Measurements from ENCODE around the gene SPATA33.
"Not testable (repeated sequence)": the region's sequence is repeated elsewhere in the genome, so short reads cannot be mapped to it uniquely, and the experiment has no call there.

The SPATA33 gene

DNA sequence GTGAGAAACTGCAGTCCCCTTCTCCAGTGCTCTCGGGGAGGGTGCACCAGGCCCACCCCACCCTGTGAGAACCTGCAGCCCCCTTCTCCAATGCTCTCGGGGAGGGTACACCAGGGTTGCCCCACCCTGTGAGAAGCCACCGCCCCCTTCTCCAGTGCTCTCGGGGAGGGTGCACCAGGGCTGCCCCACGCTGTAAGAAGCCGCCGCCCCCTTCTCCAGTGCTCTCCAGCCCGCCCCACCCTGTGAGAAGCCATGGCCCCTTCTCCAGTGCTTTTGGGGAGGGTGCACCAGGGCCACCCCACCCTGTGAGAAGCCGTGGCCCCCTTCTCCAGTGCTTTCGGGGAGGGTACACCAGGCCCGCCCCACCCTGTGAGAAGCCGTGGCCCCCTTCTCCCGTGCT lies 12.1 kb downstream of the SPATA33 start:
- no peaks in the 10 kb centered on the region for H3K9me3 ChIP-seq (ENCODE audit: control insufficient read depth in 1 of 2, low read length in 2 of 2)

DNA sequence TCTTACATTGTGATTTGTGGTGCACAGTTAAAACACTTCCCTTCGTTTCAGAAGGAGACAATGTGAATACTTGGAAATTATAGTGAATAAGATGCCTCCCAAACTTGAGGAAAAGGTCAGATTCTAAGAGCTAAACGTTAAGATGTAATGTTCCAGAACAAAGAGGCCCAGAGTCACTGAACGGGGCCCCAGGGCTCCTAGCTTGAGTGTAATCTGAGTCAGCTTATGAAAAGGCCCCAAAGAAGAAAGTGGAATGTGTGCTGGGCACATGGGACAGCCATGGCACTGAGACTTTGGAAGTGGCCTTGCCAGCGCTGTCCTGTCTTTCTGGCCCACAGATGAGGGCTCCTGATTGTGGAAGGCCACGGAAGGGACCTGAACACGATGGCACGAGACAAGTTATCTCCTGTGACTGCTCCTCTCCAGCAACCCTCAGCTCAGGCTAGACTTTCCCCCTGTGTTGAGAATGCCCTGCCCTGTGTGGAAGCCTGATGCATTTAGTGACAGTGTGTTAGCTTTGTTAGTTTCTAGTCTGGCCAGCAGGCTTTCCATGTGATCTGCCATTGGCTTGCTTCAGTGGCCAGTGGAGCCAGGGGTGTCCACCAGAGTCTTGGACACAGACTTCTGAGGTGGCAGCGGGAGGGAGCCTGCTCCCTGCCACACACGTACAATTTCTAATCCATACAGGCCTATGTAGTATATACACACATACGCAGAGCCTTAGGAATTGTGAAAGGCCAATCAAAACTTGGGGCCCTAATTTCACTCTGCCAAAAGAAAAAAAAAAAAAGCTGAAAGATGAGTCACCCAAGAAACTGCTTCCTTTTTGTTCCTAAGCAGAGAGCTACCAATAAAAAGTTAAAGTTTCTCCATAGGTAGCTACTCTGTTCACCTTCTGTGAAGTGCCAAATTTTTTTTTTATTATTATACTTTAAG lies 13.1 kb downstream of the SPATA33 start:
- Histone ChIP-seq H3K36me3 (ENCODE audit: control insufficient read depth in 1 of 2, insufficient read depth in 2 of 2, low read length in 2 of 2) (no peaks in the 10 kb centered on the region), H3K4me1 (ENCODE audit: control insufficient read depth in 1 of 2, insufficient read depth in 2 of 2, low read length in 2 of 2) (no peaks in the 10 kb centered on the region)

More for the DNA sequence above, 12.1 kb downstream of the SPATA33 start:
- Histone ChIP-seq H3K36me3 (ENCODE audit: control insufficient read depth in 1 of 2, insufficient read depth in 2 of 2, low read length in 2 of 2) (no peaks in the 10 kb centered on the region), H3K27ac (ENCODE audit: low read length) (no peak overlapping the region), H3K4me3 (ENCODE audit: low read depth in 1 of 2, low read length in 2 of 2) (no peak overlapping the region), H3K4me1 (ENCODE audit: control insufficient read depth in 1 of 2, insufficient read depth in 2 of 2, low read length in 2 of 2) (no peaks in the 10 kb centered on the region), H3K27me3 (ENCODE audit: low read depth, low read length) (no peaks in the 10 kb centered on the region)

GRCh38 chr16:89671565-89671964 lies 13.9 kb downstream of the SPATA33 start:
- H3K4me1 ChIP-seq (ENCODE audit: control insufficient read depth in 1 of 2, insufficient read depth in 2 of 2, low read length in 2 of 2); H3K9me3 ChIP-seq (ENCODE audit: control insufficient read depth in 1 of 2, low read length in 2 of 2); H3K27ac ChIP-seq (ENCODE audit: low read length); H3K27me3 ChIP-seq (ENCODE audit: low read depth, low read length); H3K36me3 ChIP-seq (ENCODE audit: control insufficient read depth in 1 of 2, insufficient read depth in 2 of 2, low read length in 2 of 2); H3K4me3 ChIP-seq (ENCODE audit: low read depth in 1 of 2, low read length in 2 of 2): not testable (repeated sequence)

More for the DNA sequence above, 13.1 kb downstream of the SPATA33 start:
- Histone ChIP-seq H3K27me3 (ENCODE audit: low read depth, low read length) (no peaks in the 10 kb centered on the region), H3K9me3 (ENCODE audit: control insufficient read depth in 1 of 2, low read length in 2 of 2) (no peaks in the 10 kb centered on the region), H3K27ac (ENCODE audit: low read length) (no peak overlapping the region), H3K4me3 (ENCODE audit: low read depth in 1 of 2, low read length in 2 of 2) (no peak overlapping the region)

- Histone ChIP-seq H3K27ac (ENCODE audit: low read length) (no peak overlapping the region), H3K36me3 (ENCODE audit: control insufficient read depth in 1 of 2, insufficient read depth in 2 of 2, low read length in 2 of 2) (no peaks in the 10 kb centered on the region), H3K4me3 (ENCODE audit: low read depth in 1 of 2, low read length in 2 of 2) (no peak overlapping the region), H3K27me3 (ENCODE audit: low read depth, low read length) (no peaks in the 10 kb centered on the region), H3K9me3 (ENCODE audit: control insufficient read depth in 1 of 2, low read length in 2 of 2) (no peaks in the 10 kb centered on the region), H3K4me1 (ENCODE audit: control insufficient read depth in 1 of 2, insufficient read depth in 2 of 2, low read length in 2 of 2) (no peaks in the 10 kb centered on the region)
Measured at GRCh38 chr16:89672177-89672941, 14.7 kb downstream of the SPATA33 start.

DNA sequence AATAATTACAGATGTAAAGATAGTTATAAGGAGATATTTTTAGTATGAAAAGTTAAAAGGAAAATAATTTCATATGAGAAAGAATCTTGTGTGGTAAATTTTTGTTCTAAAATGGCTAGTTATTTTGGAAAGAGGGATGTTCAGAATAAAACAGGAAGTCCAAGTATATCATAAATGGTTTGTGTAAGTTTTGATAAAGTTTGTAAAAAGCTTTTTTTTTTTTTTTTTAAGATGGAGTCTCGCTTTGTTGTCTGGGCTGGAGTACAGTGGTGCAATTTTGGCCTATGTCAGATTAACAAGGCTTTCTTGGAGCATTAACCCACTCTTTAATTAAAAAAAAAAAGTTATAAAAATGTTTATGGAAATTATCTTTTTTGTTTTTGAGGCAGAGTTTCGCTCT lies 20.6 kb downstream of the SPATA33 start:
- no peaks in the 10 kb centered on the region for H3K36me3 ChIP-seq (ENCODE audit: control insufficient read depth in 1 of 2, insufficient read depth in 2 of 2, low read length in 2 of 2)
- no peak overlapping the region for H3K4me3 ChIP-seq (ENCODE audit: low read depth in 1 of 2, low read length in 2 of 2)
- H3K4me1 ChIP-seq (ENCODE audit: control insufficient read depth in 1 of 2, insufficient read depth in 2 of 2, low read length in 2 of 2), result no peaks in the 10 kb centered on the region
- no peaks in the 10 kb centered on the region for H3K9me3 ChIP-seq (ENCODE audit: control insufficient read depth in 1 of 2, low read length in 2 of 2)
- H3K27me3 ChIP-seq (ENCODE audit: low read depth, low read length), result no peaks in the 10 kb centered on the region
- H3K27ac ChIP-seq (ENCODE audit: low read length), result no peak overlapping the region

DNA sequence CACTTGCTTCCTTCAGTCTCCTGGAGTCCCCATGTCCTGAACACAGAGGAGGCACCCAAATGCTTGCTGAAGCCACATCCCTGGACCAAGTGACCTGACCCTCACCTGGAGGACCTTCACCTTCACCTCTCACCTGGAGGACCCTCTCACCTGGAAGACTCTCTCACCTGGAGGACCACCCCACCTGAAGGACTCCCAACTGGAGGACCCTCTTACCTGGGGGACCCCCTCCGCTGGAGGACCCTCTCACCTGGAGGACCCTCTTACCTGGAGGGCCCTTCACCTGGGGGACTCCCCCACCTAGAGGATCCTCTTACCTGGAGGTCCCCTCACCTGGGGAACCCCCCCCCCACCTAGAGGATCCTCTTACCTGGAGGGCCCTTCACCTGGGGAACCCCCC lies 28.3 kb downstream of the SPATA33 start:
- H3K4me1 ChIP-seq (ENCODE audit: control insufficient read depth in 1 of 2, insufficient read depth in 2 of 2, low read length in 2 of 2), result peaks cover 0 to 9% of the 10 kb centered on the region in 2 donors
- H3K27me3 ChIP-seq (ENCODE audit: low read depth, low read length), result no peaks in the 10 kb centered on the region
- peaks cover 5 to 11% of the 10 kb centered on the region in 2 donors for H3K36me3 ChIP-seq (ENCODE audit: control insufficient read depth in 1 of 2, insufficient read depth in 2 of 2, low read length in 2 of 2)
- no peak overlapping the region for H3K27ac ChIP-seq (ENCODE audit: low read length)
- no peaks in the 10 kb centered on the region for H3K9me3 ChIP-seq (ENCODE audit: control insufficient read depth in 1 of 2, low read length in 2 of 2)
- H3K4me3 ChIP-seq (ENCODE audit: low read depth in 1 of 2, low read length in 2 of 2), result peak overlapping the region in 1 of 2 donors; percentile 84

DNA sequence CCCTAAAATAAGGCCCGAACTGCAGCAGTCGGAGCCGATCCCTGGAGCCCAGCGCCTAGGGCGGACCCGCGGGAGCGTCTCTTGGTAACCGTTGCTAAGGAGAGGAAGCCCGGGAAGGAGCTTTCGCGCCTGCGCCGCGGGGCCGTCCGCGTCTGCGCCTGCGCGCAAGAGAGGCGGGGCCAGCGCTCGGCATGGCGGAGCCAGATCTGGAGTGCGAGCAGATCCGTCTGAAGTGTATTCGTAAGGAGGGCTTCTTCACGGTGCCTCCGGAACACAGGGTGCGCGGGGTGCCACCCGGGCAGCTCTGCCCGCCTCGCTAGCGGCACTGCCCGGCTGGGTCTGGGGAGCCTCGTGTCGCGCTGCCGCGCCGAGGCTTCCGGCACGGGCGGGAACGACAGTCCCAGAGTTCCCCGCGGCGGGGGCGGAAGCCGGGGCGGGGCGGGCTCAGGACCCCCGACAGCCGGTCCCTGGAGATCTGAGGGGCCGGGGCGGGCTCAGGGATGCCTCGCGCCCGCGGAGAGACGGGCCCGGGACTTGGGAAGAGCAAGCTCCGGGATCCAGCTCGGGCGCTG lies 29.0 kb downstream of the SPATA33 start, which contains the start of gene CDK10:
Gene CDK10, plus strand, starts transcription at position 170 of the 572 bp plus-strand sequence. Its CDS starts 22 bp downstream, at position 192.
- H3K36me3 ChIP-seq (ENCODE audit: control insufficient read depth in 1 of 2, insufficient read depth in 2 of 2, low read length in 2 of 2), result peaks cover 12 to 14% of the 10 kb centered on the region in 2 donors
- H3K4me1 ChIP-seq (ENCODE audit: control insufficient read depth in 1 of 2, insufficient read depth in 2 of 2, low read length in 2 of 2), result peaks cover 0 to 9% of the 10 kb centered on the region in 2 donors
- no peaks in the 10 kb centered on the region for H3K9me3 ChIP-seq (ENCODE audit: control insufficient read depth in 1 of 2, low read length in 2 of 2)
- H3K27me3 ChIP-seq (ENCODE audit: low read depth, low read length), result no peaks in the 10 kb centered on the region
- peak within 1 kb of the TSS; percentile 73 to 84 for H3K4me3 ChIP-seq (ENCODE audit: low read depth in 1 of 2, low read length in 2 of 2)
- peak within 1 kb of the TSS; percentile 39 for H3K27ac ChIP-seq (ENCODE audit: low read length)

DNA sequence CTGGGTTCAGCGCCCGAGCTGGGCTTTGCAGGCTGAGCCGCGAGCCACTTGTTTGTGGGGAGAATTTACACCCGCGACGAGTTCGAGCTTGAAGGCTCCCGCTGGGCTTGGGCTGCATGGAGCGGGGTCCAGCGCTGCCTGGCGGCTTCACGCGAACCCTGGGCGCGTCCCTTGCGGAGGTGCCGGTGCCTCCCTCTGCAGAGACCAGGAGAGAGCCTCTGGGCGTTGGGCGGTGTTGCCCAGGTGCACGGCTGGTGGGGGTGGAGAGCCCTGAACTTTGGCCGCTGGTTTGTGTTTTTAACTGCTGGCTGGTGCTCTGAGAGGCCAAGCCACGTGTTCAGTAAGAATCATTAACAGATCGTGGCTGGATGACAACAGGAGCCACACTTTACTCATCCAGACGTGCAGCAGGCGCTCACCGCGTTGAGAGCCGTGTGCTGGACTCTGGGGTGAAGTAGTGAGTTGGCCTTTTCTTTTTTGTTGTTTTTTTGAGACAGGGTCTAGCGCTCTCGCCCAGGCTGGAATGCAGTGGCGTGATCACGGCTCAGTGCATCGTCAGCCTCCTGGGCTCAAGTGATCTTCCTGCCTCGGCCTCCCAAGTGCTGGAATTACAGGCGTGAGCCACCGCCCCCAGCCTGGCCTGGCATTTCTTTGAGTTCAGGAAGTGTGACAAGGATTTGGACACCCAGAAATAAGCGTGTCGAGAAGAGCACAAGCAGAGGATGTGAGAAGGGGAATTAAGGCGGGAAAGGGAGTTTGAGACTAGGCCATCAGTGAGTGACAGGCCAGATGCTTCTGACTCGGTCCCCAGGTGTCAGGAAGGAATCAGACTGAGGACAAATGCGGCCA lies 29.7 kb downstream of the SPATA33 start:
- H3K27ac ChIP-seq (ENCODE audit: low read length), result peak overlapping the region; percentile 39
- H3K36me3 ChIP-seq (ENCODE audit: control insufficient read depth in 1 of 2, insufficient read depth in 2 of 2, low read length in 2 of 2), result peaks cover 15 to 19% of the 10 kb centered on the region in 2 donors
- no peaks in the 10 kb centered on the region for H3K27me3 ChIP-seq (ENCODE audit: low read depth, low read length)

GRCh38 chr16:89688395-89688794 lies 30.8 kb downstream of the SPATA33 start:
- Histone ChIP-seq H3K27me3 (ENCODE audit: low read depth, low read length) (no peaks in the 10 kb centered on the region), H3K4me1 (ENCODE audit: control insufficient read depth in 1 of 2, insufficient read depth in 2 of 2, low read length in 2 of 2) (peaks cover 0 to 9% of the 10 kb centered on the region in 2 donors), H3K4me3 (ENCODE audit: low read depth in 1 of 2, low read length in 2 of 2) (no peak overlapping the region), H3K27ac (ENCODE audit: low read length) (no peak overlapping the region), H3K9me3 (ENCODE audit: control insufficient read depth in 1 of 2, low read length in 2 of 2) (no peaks in the 10 kb centered on the region), H3K36me3 (ENCODE audit: control insufficient read depth in 1 of 2, insufficient read depth in 2 of 2, low read length in 2 of 2) (peaks cover 19 to 28% of the 10 kb centered on the region in 2 donors)

More for the DNA sequence above, 29.7 kb downstream of the SPATA33 start:
- peaks cover 0 to 9% of the 10 kb centered on the region in 2 donors for H3K4me1 ChIP-seq (ENCODE audit: control insufficient read depth in 1 of 2, insufficient read depth in 2 of 2, low read length in 2 of 2)
- H3K9me3 ChIP-seq (ENCODE audit: control insufficient read depth in 1 of 2, low read length in 2 of 2), result no peaks in the 10 kb centered on the region
- peak overlapping the region; percentile 73 to 84 for H3K4me3 ChIP-seq (ENCODE audit: low read depth in 1 of 2, low read length in 2 of 2)

- peaks cover 0 to 9% of the 10 kb centered on the region in 2 donors for H3K4me1 ChIP-seq (ENCODE audit: control insufficient read depth in 1 of 2, insufficient read depth in 2 of 2, low read length in 2 of 2)
- peaks cover 22 to 35% of the 10 kb centered on the region in 2 donors for H3K36me3 ChIP-seq (ENCODE audit: control insufficient read depth in 1 of 2, insufficient read depth in 2 of 2, low read length in 2 of 2)
- H3K27me3 ChIP-seq (ENCODE audit: low read depth, low read length), result no peaks in the 10 kb centered on the region
Measured at GRCh38 chr16:89689142-89689541, 31.5 kb downstream of the SPATA33 start.

More at GRCh38 chr16:89689142-89689541, 31.5 kb downstream of the SPATA33 start:
- Histone ChIP-seq H3K27ac (ENCODE audit: low read length) (no peak overlapping the region), H3K4me3 (ENCODE audit: low read depth in 1 of 2, low read length in 2 of 2) (no peak overlapping the region), H3K9me3 (ENCODE audit: control insufficient read depth in 1 of 2, low read length in 2 of 2) (no peaks in the 10 kb centered on the region)

All from muscle layer of duodenum (tissue), 2 donors.